ENCODE measurements around the gene NAXE. TPM values are rescaled to one million over a fixed set of nuclear protein-coding genes. Genes with fewer than 3 reads are reported as not detected.

Gene NAXE
- total RNA-seq, 2 donors from 2014 or later = 68.4 to 99.8 TPM

GRCh38 chr1:156594190-156594589 lies 2.6 kb downstream of the NAXE start:
- Histone ChIP-seq H3K9ac (ENCODE audit: low read depth in 2 of 2, low read length in 2 of 2) (no peak overlapping the region), H3K27ac (no peak overlapping the region), H3K36me3 (no peaks in the 10 kb centered on the region), H3K4me1 (no peaks in the 10 kb centered on the region), H3K9me3 (no peaks in the 10 kb centered on the region), H3K27me3 (no peaks in the 10 kb centered on the region), H3K4me3 (no peak overlapping the region)
- no peak for DNase-seq
- TF ChIP-seq, protein P1, sequence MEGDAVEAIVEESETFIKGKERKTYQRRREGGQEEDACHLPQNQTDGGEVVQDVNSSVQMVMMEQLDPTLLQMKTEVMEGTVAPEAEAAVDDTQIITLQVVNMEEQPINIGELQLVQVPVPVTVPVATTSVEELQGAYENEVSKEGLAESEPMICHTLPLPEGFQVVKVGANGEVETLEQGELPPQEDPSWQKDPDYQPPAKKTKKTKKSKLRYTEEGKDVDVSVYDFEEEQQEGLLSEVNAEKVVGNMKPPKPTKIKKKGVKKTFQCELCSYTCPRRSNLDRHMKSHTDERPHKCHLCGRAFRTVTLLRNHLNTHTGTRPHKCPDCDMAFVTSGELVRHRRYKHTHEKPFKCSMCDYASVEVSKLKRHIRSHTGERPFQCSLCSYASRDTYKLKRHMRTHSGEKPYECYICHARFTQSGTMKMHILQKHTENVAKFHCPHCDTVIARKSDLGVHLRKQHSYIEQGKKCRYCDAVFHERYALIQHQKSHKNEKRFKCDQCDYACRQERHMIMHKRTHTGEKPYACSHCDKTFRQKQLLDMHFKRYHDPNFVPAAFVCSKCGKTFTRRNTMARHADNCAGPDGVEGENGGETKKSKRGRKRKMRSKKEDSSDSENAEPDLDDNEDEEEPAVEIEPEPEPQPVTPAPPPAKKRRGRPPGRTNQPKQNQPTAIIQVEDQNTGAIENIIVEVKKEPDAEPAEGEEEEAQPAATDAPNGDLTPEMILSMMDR (IDR thresholded peaks at IDR 0.05) = no peak
- intact Hi-C loops (cut with DNase I) = no loop called here

- H3K9ac ChIP-seq (ENCODE audit: low read depth in 2 of 2, low read length in 2 of 2) = no peak overlapping the region
- H3K36me3 ChIP-seq = no peaks in the 10 kb centered on the region
- no peaks in the 10 kb centered on the region for H3K4me1 ChIP-seq
- H3K27me3 ChIP-seq = no peaks in the 10 kb centered on the region
- H3K27ac ChIP-seq = no peak overlapping the region
- intact Hi-C loops (cut with DNase I) = no loop called here
- TF ChIP-seq, protein P1 (IDR thresholded peaks at IDR 0.05) = no peak
- no peak for DNase-seq
- no peaks in the 10 kb centered on the region for H3K9me3 ChIP-seq
- no peak overlapping the region for H3K4me3 ChIP-seq
Observed at GRCh38 chr1:156595016-156595415, 3.4 kb downstream of the NAXE start.

- Histone ChIP-seq H3K27ac (no peak overlapping the region), H3K27me3 (no peaks in the 10 kb centered on the region), H3K36me3 (no peaks in the 10 kb centered on the region), H3K4me3 (no peak overlapping the region), H3K4me1 (no peaks in the 10 kb centered on the region), H3K9me3 (no peaks in the 10 kb centered on the region), H3K9ac (ENCODE audit: low read depth in 2 of 2, low read length in 2 of 2) (no peak overlapping the region)
- TF ChIP-seq, protein P1 (IDR thresholded peaks at IDR 0.05) = no peak
- DNase-seq = no peak
- intact Hi-C loops (cut with DNase I) = no loop called here
Observed at GRCh38 chr1:156596426-156596825, 4.8 kb downstream of the NAXE start.

GRCh38 chr1:156598125-156598524 lies 6.5 kb downstream of the NAXE start:
- no peak overlapping the region for H3K9ac ChIP-seq (ENCODE audit: low read depth in 2 of 2, low read length in 2 of 2)
- H3K9me3 ChIP-seq = no peaks in the 10 kb centered on the region
- no peak overlapping the region for H3K27ac ChIP-seq
- intact Hi-C loops (cut with DNase I) = no loop called here
- DNase-seq = no peak
- peaks cover 5% of the 10 kb centered on the region for H3K4me1 ChIP-seq
- no peaks in the 10 kb centered on the region for H3K36me3 ChIP-seq
- H3K4me3 ChIP-seq = no peak overlapping the region
- TF ChIP-seq, protein P1 (IDR thresholded peaks at IDR 0.05) = no peak
- H3K27me3 ChIP-seq = no peaks in the 10 kb centered on the region

DNA sequence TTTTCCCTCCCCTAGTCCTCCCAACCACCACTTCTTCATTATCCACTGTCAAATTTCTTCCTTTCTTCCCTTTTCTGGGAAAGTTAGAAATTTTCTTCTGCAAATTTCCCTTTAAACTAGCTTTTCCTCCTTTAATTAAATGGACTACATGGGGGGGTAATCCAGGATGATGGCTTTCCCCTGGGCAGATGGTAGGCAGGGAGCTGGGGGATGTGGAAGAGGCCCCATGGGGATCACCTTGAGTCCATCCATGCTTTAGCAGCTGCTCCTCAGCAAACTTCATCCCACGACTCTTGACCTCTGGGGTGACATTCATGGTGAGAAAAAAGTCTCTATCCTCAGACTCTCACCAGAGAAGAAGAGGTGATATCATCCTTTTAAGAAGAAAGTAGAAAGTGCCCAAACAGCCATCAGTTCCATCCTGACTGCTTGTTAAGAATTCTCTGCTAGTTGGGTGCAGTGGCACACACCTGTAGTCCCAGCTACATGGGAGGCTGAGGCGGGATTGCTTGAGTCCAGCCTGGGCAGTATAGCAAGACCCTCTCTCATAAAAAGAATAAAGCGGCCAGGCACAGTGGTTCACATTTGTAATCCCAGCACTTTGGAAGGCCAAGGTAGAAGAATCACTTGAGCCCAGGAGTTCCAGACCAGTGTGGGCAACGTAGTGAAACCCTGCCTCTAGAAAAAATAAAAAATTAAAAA lies 7.3 kb downstream of the NAXE start:
- no peaks in the 10 kb centered on the region for H3K9me3 ChIP-seq
- TF ChIP-seq, protein P1 (IDR thresholded peaks at IDR 0.05) = no peak
- H3K9ac ChIP-seq (ENCODE audit: low read depth in 2 of 2, low read length in 2 of 2) = no peak overlapping the region
- peaks cover 5% of the 10 kb centered on the region for H3K4me1 ChIP-seq
- DNase-seq = no peak
- H3K27ac ChIP-seq = no peak overlapping the region
- no peak overlapping the region for H3K4me3 ChIP-seq
- no peaks in the 10 kb centered on the region for H3K36me3 ChIP-seq
- intact Hi-C loops (cut with DNase I) = no loop called here
- H3K27me3 ChIP-seq = no peaks in the 10 kb centered on the region

Measured in colonic mucosa (tissue), 4 donors.